Measurements from ENCODE around the gene PNPLA6.
"Not testable (repeated sequence)": the region's sequence is repeated elsewhere in the genome, so short reads cannot be mapped to it uniquely, and the experiment has no call there.

The PNPLA6 gene

GRCh38 chr19:7533925-7534480 is 1.5 kb upstream of the PNPLA6 start:
- DNase-seq: peak; percentile 81

GRCh38 chr19:7534531-7535046 is 928 bp upstream of the PNPLA6 start:
- DNase-seq: no peak

DNA sequence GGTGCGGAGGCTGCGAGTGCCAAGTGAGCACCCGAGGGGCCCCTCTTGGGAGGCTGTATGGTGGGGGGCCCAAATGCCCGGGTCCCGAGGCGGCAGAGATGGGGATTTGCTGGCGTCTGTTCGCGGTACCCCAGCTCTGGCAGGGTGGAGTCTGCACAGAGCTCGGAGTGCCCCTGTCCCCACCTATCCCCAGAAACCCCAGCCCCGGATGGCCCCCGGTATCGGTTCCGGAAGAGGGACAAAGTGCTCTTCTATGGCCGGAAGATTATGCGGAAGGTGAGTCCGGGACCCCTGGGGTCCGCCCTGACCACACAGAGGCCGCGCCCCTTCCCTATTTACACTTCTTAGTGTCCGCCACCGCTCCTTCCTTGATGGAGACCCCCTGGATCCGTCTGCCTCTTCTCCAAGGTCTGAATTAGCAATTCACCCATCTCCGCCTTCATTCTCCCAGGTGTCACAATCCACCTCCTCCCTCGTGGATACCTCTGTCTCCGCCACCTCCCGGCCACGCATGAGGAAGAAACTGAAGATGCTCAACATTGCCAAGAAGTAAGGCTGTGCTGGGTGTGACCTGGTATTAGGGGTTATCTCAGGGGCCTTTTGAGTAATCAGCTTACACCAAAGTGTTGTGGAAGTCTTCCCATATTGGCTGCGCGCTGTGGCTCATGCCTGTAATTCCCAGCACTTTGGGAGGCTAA is 630 bp downstream of the PNPLA6 start:
- no peak for DNase-seq

- DNase-seq: not testable (repeated sequence)
Measured at GRCh38 chr19:7538990-7539389, 3.5 kb downstream of the PNPLA6 start.

DNA sequence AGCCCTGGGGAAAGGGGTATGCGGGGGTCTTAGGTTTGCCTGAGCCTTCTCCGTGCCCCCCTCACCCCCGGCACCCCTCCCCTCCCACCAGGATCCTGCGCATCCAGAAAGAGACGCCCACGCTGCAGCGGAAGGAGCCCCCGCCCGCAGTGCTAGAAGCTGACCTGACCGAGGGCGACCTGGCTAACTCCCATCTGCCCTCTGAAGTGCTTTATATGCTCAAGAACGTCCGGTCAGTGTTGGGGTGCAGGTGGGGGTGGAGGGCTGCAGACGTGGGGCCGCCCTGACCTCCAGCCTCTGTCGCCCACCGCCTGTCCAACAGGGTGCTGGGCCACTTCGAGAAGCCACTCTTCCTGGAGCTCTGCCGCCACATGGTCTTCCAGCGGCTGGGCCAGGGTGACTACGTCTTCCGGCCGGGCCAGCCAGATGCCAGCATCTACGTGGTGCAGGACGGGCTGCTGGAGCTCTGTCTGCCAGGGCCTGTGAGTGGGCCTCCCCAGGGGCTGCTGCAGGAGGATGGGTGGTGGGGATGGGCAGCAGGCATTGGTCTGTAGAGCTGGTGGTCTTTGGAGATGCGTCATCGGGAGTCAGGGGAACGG is 4.4 kb downstream of the PNPLA6 start:
- no peak for DNase-seq

GRCh38 chr19:7540761-7541474 is 5.4 kb downstream of the PNPLA6 start:
- no peak for DNase-seq

GRCh38 chr19:7541475-7541824 is 5.9 kb downstream of the PNPLA6 start:
- DNase-seq: no peak

- DNase-seq: no peak
Measured at GRCh38 chr19:7541828-7542443, 6.4 kb downstream of the PNPLA6 start.

DNA sequence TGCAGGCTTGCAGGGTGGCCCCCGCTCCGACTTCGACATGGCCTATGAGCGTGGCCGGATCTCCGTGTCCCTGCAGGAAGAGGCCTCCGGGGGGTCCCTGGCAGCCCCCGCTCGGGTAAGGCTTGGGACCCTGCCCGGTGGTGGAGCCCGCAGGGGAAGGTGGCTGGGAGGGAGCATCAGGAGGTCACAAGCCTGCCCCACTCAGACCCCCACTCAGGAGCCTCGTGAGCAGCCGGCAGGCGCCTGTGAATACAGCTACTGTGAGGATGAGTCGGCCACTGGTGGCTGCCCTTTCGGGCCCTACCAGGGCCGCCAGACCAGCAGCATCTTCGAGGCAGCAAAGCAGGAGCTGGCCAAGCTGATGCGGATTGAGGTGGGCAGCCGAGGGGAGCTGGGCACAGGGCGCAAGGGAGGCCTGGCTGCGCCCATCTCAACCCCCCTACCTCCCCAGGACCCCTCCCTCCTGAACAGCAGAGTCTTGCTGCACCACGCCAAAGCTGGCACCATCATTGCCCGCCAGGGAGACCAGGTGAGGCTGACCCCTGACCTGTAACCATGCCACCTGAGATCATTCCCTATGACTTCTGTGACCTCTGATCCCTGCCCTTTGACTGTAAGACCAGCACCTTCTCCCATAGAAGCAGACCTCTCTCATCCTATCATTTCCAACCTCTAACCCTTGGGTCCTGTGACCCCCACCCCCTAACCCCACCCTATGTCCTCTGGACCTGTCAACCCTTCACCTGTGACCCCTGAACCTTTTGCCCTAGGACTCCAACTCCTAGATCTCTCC is 7.2 kb downstream of the PNPLA6 start:
- no peak for DNase-seq

- DNase-seq: peak; percentile 86
Measured at GRCh38 chr19:7544626-7545025, 9.1 kb downstream of the PNPLA6 start.

- no peak for DNase-seq
Measured at GRCh38 chr19:7545300-7545699, 9.8 kb downstream of the PNPLA6 start.

- peak; percentile 88 for DNase-seq
Measured at GRCh38 chr19:7545904-7546303, 10.4 kb downstream of the PNPLA6 start.

DNA sequence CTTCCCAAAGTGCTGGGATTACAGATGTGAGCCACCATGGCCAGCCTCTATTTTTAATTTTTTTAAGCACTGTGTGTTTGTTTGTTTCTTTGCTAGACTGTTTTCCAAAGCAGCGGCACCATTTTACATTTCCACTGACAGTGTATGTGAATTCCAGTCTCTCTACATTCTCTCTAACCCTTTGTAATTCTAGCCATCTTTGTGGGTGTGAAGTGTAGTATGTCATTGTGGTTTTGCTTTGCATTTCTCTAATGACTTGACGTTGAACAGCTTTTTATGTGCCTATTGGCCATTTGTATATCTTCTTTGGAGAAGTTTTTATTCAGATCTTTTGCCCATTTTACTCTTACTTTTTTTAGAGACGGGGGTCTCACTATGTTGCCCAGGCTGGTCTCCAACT is 11.6 kb downstream of the PNPLA6 start:
- peak; percentile 61 for DNase-seq

DNA sequence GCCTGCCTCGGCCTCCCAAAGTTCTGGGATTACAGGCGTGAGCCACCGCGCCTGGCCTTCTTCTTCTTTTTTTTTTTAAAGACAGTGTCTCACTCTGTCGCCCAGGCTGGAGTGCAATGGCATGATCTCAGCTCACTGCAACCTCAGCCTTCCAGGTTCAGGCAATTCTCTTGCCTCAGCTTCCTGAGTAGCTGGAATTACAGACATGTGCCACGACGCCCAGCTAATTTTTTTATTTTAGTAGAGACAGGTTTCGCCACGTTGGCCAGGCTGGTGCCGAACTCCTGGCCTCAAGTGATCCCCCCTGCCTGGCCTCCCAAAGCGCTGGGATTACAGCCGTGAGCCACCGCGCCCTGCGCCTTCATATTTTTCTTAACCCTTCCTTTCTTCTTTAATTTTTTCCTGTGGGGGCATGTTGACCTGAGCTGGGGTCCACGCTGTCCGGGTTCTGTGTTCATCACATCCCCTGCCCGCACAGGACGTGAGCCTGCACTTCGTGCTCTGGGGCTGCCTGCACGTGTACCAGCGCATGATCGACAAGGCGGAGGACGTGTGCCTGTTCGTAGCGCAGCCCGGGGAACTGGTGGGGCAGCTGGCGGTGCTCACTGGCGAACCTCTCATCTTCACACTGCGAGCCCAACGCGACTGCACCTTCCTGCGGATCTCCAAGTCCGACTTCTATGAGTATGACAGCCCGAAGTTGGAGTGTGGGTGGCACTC is 14.1 kb downstream of the PNPLA6 start:
- DNase-seq: peak; percentile 55

DNA sequence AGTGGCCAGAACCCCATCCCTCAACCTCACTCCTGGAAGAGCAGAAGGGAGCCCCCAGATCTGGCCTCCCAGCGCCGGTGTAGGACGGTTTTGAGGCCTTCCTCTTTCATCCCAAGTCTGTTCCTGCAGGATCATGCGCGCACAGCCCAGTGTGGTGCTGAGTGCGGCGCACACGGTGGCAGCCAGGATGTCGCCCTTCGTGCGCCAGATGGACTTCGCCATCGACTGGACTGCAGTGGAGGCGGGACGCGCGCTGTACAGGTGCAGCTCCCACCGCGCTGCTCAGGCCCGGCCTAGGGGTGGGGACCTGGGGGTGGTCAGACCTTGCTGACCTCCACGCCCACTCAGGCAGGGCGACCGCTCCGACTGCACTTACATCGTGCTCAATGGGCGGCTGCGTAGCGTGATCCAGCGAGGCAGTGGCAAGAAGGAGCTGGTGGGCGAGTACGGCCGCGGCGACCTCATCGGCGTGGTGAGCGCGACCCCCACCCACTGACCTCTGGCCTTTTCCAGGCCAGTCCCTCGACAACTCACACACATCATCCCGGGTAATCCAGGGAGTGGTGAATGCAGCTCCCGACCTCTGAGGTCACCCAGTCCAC is 14.8 kb downstream of the PNPLA6 start:
- DNase-seq: no peak

DNA sequence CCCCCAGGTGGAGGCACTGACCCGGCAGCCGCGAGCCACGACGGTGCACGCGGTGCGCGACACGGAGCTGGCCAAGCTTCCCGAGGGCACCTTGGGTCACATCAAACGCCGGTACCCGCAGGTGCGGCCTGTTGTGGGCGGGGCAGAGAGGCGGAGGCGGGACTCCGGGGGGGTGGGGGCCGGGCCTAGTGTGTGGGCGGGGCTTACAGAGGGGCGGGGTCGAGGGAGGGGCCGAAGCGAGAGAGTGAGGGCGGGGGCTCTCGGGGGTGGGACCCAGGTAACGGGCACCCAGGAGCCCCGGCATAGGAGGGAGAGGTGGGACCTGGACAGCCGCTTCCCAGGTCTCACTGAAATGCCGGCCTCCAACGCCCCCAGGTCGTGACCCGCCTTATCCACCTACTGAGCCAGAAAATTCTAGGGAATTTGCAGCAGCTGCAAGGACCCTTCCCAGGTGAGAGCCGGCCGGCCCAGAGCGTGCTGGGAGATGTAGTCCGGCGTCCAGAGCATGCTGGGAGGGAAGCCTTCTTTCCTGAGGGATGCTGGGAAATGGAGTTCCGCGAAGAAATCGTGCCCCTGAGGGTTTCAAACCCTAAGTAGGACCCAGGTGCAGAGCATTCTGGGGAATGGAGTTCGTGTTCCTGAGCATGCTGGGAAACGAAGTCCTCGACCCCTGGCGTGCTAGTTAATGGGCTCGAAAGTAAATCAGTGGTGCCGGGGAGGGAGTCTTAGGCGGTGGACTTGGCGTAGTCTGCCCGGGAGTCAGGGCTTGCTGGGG is 15.7 kb downstream of the PNPLA6 start:
- DNase-seq: peak; percentile 22

- no peak for DNase-seq
Measured at GRCh38 chr19:7552781-7553180, 17.3 kb downstream of the PNPLA6 start.

GRCh38 chr19:7554565-7554964 is 19.0 kb downstream of the PNPLA6 start:
- no peak for DNase-seq

- DNase-seq: no peak
Measured at GRCh38 chr19:7554990-7555864, 19.7 kb downstream of the PNPLA6 start.
